A549 (cell line): ENCODE results near the gene PLXNB3. TPM values are rescaled to one million over a fixed set of nuclear protein-coding genes. Genes with fewer than 3 reads are reported as not detected.

Experiments
- ATAC-seq, 2 experiments: fragments of 200-7000 bp in 1 of 2; fragments of >200 bp in 1 of 2; cut with Nextera tagmentation in 1 of 2; cut with Tn5 transposase in 1 of 2; 3 replicates each; pipeline versions ENCODE4 v1.8.0 to v1.9.1; 2018 to 2020; ENCODE audit warnings: mild to moderate bottlenecking in 1 of 2, moderate library complexity in 1 of 2
- CTCF ChIA-PET: fragments of 300-600 bp; sonication (Branson Sonifier 250); formaldehyde crosslinking; extraction: SDS; loops from one replicate; lab custom pipeline; 2021; ENCODE audit warnings: antibody characterized with exemption, inconsistent platforms; lab: Yijun Ruan, JAX
- POLR2A ChIA-PET: fragments of 350-600 bp; formaldehyde crosslinking; extraction: SDS; loops from one replicate; lab custom pipeline; 2021; ENCODE audit warnings: antibody characterized with exemption, inconsistent platforms; lab: Yijun Ruan, JAX
- DNase-seq, 2 experiments: peaks; one replicate each; pipeline versions ENCODE4 v3.0.0 to v3.0.0-alpha.2; 2011 to 2016; ENCODE audit warnings: low read depth in 1 of 2, low spot score in 1 of 2
- FAIRE-seq: peaks from 2 replicates; lab custom pipeline; 2011; peaks lifted over from hg19 to GRCh38; lab: Jason Lieb, UNC
- H3K27ac ChIP-seq, 2 experiments: fragments of >200 bp; sonication (Bioruptor Twin); formaldehyde crosslinking; 3 replicates each; pipeline ENCODE4 v1.5.1; 2016 to 2017
- H3K4me1 ChIP-seq: fragments of >200 bp; sonication (Bioruptor Twin); formaldehyde crosslinking; 3 replicates; pipeline ENCODE4 v1.6.1; 2016
- H3K4me2 ChIP-seq: fragments of >200 bp; sonication (Bioruptor Twin); formaldehyde crosslinking; 3 replicates; pipeline ENCODE4 v1.6.1; 2016
- H3K4me3 ChIP-seq: fragments of >200 bp; sonication (Bioruptor Twin); formaldehyde crosslinking; 3 replicates; pipeline ENCODE4 v1.5.1; 2016
- H3K9me3 ChIP-seq: fragments of >200 bp; sonication (Bioruptor Twin); formaldehyde crosslinking; 3 replicates; pipeline ENCODE4 v1.6.1; 2016
- CHD2 ChIP-seq: fragments of 150-350 bp; IDR thresholded peaks from 2 replicates; pipeline ENCODE4 v1.6.1; 2014; ENCODE audit warnings: low read length; ENCODE audit not compliant: partially characterized antibody
- FOXS1 ChIP-seq: fragments of 250-450 bp; sonication (Bioruptor Pico); IDR thresholded peaks from 2 replicates; pipeline ENCODE4 v1.5.0; 2020; ENCODE audit warnings: mild to moderate bottlenecking, moderate library complexity
- GATA3 ChIP-seq: IDR thresholded peaks from 2 replicates; pipeline ENCODE4 v1.6.1; 2012; ENCODE audit warnings: borderline replicate concordance
- HDAC2 ChIP-seq: fragments of 200-600 bp; sonication (generic); IDR thresholded peaks from 2 replicates; pipeline ENCODE4 v1.6.1; 2016
- HOXA7 ChIP-seq: fragments of 250-450 bp; sonication (Bioruptor Pico); IDR thresholded peaks from 2 replicates; pipeline ENCODE4 v1.5.0; 2020; ENCODE audit warnings: mild to moderate bottlenecking, moderate library complexity
- HOXB13 ChIP-seq: fragments of 250-450 bp; sonication (Bioruptor Pico); IDR thresholded peaks from 2 replicates; pipeline ENCODE4 v1.5.0; 2020; ENCODE audit warnings: low read depth, mild to moderate bottlenecking, moderate library complexity
- JUNB ChIP-seq: fragments of >200 bp; sonication (Bioruptor Twin); formaldehyde crosslinking; IDR thresholded peaks from 2 replicates; pipeline ENCODE4 v1.6.1; 2016
- KDM1A ChIP-seq: fragments of 200-600 bp; sonication (generic); IDR thresholded peaks from 2 replicates; pipeline ENCODE4 v1.6.1; 2016; ENCODE audit warnings: low read depth, mild to moderate bottlenecking
- MYC ChIP-seq: IDR thresholded peaks from 2 replicates; pipeline ENCODE4 v1.6.1; 2012; ENCODE audit warnings: mild to moderate bottlenecking, inconsistent platforms, low read length, improper control_type of control experiment, borderline replicate concordance
- NFE2L2 ChIP-seq: fragments of 150-350 bp; conservative IDR thresholded peaks from 2 replicates; pipeline ENCODE4 v1.6.1; 2014; ENCODE audit warnings: low read length
- NR3C1 ChIP-seq: fragments of >200 bp; sonication (Bioruptor Twin); formaldehyde crosslinking; IDR thresholded peaks from 3 replicates; pipeline ENCODE4 v1.6.1; 2017
- PHF8 ChIP-seq: fragments of 200-600 bp; sonication (generic); IDR thresholded peaks from 2 replicates; pipeline ENCODE4 v1.6.1; 2016; ENCODE audit warnings: low read depth, mild to moderate bottlenecking, antibody characterized with exemption, moderate library complexity, borderline replicate concordance
- POLR2AphosphoS2 ChIP-seq: conservative IDR thresholded peaks from 2 replicates; pipeline ENCODE4 v1.6.1; 2012; ENCODE audit warnings: low read length, improper control_type of control experiment, inconsistent platforms
- RARB ChIP-seq: fragments of 250-450 bp; sonication (Bioruptor Pico); IDR thresholded peaks from 2 replicates; pipeline ENCODE4 v1.8.0; 2021; ENCODE audit warnings: mild to moderate bottlenecking, moderate library complexity
- SREBF2 ChIP-seq: fragments of 450-650 bp; IDR thresholded peaks from 2 replicates; pipeline ENCODE4 v1.6.1; 2014; ENCODE audit warnings: mild to moderate bottlenecking, moderate library complexity
- ZC3H11A ChIP-seq: fragments of 450-650 bp; IDR thresholded peaks from 2 replicates; pipeline ENCODE4 v1.6.1; 2014; ENCODE audit warnings: antibody characterized with exemption, mild to moderate bottlenecking
- ZNF302 ChIP-seq: fragments of 250-450 bp; sonication (Bioruptor Pico); IDR thresholded peaks from 2 replicates; pipeline ENCODE4 v1.9.0; 2021; ENCODE audit warnings: inconsistent platforms, mild to moderate bottlenecking, moderate library complexity
- ZSCAN20 ChIP-seq: fragments of 250-450 bp; sonication (Bioruptor Pico); IDR thresholded peaks from 2 replicates; pipeline ENCODE4 v1.8.0; 2022; ENCODE audit warnings: mild to moderate bottlenecking, moderate library complexity
- WGBS: methylation state at CpG from one replicate; pipeline ENCODE4 v1.1.6; 2017; ENCODE audit errors: missing lambda C conversion rate; 5-methylcytosine and 5-hydroxymethylcytosine counted together
- polyA plus RNA-seq, 4 experiments: library from polyadenylated mRNA; depleted of rRNA in 3 of 4; stranded (reverse); fragments of >200 nt; fragmentation: RNase III in 1 of 4; extraction: RNeasy Plus Mini Kit Qiagen cat#74134 plus additional on column Dnase treatment in 1 of 4; gene quantifications; 2 replicates in 3 of 4; 3 replicates in 1 of 4; pipeline ENCODE4 v1.2.3, GENCODE V29; 2011 to 2017
- TF ChIP-seq, protein P1 (sequence below): IDR thresholded peaks from 2 replicates; pipeline ENCODE4 v1.6.1; 2012
- TF ChIP-seq, protein P2 (sequence below): fragments of 250-450 bp; sonication (Bioruptor Pico); IDR thresholded peaks from 2 replicates; pipeline ENCODE4 v1.5.0; 2021; ENCODE audit warnings: mild to moderate bottlenecking, moderate library complexity, borderline replicate concordance
- TF ChIP-seq, protein P3 (sequence below): fragments of >200 bp; sonication (Bioruptor Twin); formaldehyde crosslinking; IDR thresholded peaks from 2 replicates; pipeline ENCODE4 v1.6.1; 2016
- TF ChIP-seq, protein P4 (sequence below): fragments of 250-450 bp; sonication (Bioruptor Pico); IDR thresholded peaks from 2 replicates; pipeline ENCODE4 v1.5.0; 2020; ENCODE audit warnings: low read depth, mild to moderate bottlenecking, moderate library complexity

PLXNB3 gene
- polyA plus RNA-seq, 2 of the 4 experiments (the other 2 are of a cell fraction) = 1.1 to 2.5 TPM

DNA sequence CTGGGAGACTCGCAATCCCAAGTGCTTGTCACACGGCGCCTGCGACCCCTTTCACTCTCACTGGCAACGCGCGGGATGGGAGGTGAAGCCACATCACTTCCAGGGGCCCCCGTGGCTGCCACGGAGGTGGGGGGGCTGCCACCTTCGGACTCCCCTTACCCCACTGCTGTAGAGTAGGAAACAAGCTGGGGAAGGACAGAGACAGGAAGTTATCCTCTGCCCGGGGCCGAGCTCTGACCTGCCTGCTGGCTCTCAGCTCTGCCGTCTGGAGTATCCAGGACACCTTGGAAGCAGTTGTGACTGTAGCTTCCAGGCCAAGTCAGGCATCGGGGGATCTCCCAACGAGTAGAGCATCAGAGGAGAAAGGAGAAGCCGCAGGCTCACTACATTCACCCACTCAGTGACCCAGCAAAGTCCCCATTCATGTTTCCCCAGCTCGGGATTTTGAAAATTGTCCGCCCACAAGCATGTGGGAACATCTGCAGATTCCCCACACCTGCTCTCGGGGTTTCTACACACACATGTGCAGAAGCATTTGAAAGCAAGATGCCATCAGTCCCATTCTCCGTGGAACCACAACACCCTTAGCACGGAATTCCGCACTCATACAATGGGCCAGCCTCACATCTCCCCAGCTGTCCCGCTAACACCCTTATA lies 55.5 kb downstream of the PLXNB3 start:
- CTCF ChIA-PET = interaction anchor here (1.2 to 2.5 kb wide), 3 partner anchors 22 to 210 kb away, joined by 3 to 6 read pairs (median 3); no protein-coding TSS in a partner anchor
- peak overlapping the region; percentile 74 to 91 for H3K27ac ChIP-seq
- no peak for DNase-seq
- no peak for FAIRE-seq
- peak overlapping the region; percentile 96 for H3K4me2 ChIP-seq
- H3K9me3 ChIP-seq = no peaks in the 10 kb centered on the region
- WGBS = 55% methylated on average over 22 of the region's 23 CpGs
- H3K4me3 ChIP-seq = peak overlapping the region; percentile 55
- POLR2A ChIA-PET = no interaction called here
- no peaks in the 10 kb centered on the region; the same call in 2 of the 3 replicates for H3K4me1 ChIP-seq
- peak in 1 of 2 experiments; percentile 59; a peak in 3 of 6 replicates for ATAC-seq
- TF ChIP-seq, protein P1, sequence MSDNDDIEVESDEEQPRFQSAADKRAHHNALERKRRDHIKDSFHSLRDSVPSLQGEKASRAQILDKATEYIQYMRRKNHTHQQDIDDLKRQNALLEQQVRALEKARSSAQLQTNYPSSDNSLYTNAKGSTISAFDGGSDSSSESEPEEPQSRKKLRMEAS = no peak
- TF ChIP-seq, protein P2, sequence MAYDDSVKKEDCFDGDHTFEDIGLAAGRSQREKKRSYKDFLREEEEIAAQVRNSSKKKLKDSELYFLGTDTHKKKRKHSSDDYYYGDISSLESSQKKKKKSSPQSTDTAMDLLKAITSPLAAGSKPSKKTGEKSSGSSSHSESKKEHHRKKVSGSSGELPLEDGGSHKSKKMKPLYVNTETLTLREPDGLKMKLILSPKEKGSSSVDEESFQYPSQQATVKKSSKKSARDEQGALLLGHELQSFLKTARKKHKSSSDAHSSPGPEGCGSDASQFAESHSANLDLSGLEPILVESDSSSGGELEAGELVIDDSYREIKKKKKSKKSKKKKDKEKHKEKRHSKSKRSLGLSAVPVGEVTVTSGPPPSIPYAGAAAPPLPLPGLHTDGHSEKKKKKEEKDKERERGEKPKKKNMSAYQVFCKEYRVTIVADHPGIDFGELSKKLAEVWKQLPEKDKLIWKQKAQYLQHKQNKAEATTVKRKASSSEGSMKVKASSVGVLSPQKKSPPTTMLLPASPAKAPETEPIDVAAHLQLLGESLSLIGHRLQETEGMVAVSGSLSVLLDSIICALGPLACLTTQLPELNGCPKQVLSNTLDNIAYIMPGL (CRISPR knock-in tag) = no peak

DNA sequence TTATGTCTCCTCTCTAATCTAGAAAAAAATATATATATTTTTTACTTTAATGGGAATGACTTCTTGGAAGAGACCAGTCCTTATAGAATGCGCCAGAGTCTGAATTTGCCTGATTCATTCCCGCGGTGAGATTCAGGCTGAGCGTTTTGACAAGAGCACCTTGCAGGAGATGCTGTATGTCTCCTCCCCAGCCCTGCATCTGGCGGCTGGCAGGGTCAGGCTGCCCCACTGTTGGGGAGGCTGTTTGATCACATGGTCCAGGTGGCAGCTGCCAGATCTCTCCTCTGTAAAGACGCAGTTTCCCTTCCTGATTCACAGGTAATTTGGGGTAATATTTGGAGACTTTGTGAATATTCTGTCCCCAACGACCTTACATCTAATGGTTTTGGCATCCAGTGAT lies 56.6 kb downstream of the PLXNB3 start:
- Histone ChIP-seq H3K27ac (no peak overlapping the region), H3K9me3 (no peaks in the 10 kb centered on the region), H3K4me2 (no peak overlapping the region), H3K4me3 (no peak overlapping the region), H3K4me1 (no peaks in the 10 kb centered on the region; the same call in 2 of the 3 replicates)
- CTCF ChIA-PET = no interaction called here
- whole genome bisulfite sequencing = 82% methylated on average over 7 of the region's 7 CpGs
- POLR2A ChIA-PET = no interaction called here
- no peak for ATAC-seq
- no peak for FAIRE-seq
- TF ChIP-seq ZSCAN20 (CRISPR knock-in tag) = no peak
- TF ChIP-seq NR3C1 = no peak
- TF ChIP-seq, protein P3, sequence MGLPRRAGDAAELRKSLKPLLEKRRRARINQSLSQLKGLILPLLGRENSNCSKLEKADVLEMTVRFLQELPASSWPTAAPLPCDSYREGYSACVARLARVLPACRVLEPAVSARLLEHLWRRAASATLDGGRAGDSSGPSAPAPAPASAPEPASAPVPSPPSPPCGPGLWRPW = no peak
- no peak for TF ChIP-seq HOXA7
- DNase-seq = no peak

DNA sequence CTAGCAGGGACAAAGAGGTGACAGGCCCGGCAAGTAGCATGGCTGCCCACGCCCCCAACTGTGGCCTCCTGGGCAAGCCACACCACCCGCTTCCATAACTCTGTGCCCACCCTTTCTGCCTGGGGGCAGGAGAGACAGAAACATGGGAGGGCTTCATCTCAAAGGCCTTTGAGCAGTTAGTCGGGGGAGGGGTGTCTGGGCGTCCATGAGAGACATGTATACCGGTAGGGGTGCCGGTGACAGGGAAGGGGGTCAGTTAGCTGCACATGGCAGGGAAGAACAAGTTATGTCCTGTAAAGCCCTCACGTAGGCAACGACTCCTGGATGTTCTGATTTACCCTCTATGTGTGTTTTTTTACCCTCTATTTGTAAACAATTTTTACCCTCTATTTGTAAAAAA lies 57.0 kb downstream of the PLXNB3 start:
- FAIRE-seq (no peak), DNase-seq (no peak), ATAC-seq (no peak)
- TF ChIP-seq KDM1A = no peak
- TF ChIP-seq HOXB13 (CRISPR knock-in tag) = no peak
- TF ChIP-seq MYC = no peak
- no peak for TF ChIP-seq NFE2L2
- TF ChIP-seq, protein P3 = no peak
- no peak for TF ChIP-seq RARB
- no peak for TF ChIP-seq FOXS1 (CRISPR knock-in tag)
- TF ChIP-seq POLR2AphosphoS2 = no peak
- no peak for TF ChIP-seq JUNB
- no peak for TF ChIP-seq NR3C1
- no peak for TF ChIP-seq CHD2
- no peak for TF ChIP-seq GATA3
- TF ChIP-seq ZC3H11A = no peak
- no peak for TF ChIP-seq SREBF2
- no peak for TF ChIP-seq PHF8
- no peak for TF ChIP-seq HDAC2
- TF ChIP-seq, protein P4, sequence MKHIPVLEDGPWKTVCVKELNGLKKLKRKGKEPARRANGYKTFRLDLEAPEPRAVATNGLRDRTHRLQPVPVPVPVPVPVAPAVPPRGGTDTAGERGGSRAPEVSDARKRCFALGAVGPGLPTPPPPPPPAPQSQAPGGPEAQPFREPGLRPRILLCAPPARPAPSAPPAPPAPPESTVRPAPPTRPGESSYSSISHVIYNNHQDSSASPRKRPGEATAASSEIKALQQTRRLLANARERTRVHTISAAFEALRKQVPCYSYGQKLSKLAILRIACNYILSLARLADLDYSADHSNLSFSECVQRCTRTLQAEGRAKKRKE (CRISPR knock-in tag) = no peak
- no peak for TF ChIP-seq ZNF302 (CRISPR knock-in tag)
- TF ChIP-seq, protein P1 = no peak
- Histone ChIP-seq H3K4me3 (no peak overlapping the region), H3K27ac (no peak overlapping the region), H3K9me3 (no peaks in the 10 kb centered on the region), H3K4me1 (no peaks in the 10 kb centered on the region; the same call in 2 of the 3 replicates), H3K4me2 (no peak overlapping the region)
- 84% methylated on average over 8 of the region's 9 CpGs for WGBS
- ChIA-PET CTCF (no interaction called here), POLR2A (no interaction called here)
